ENCODE measurements around the gene RILPL1.

DNA sequence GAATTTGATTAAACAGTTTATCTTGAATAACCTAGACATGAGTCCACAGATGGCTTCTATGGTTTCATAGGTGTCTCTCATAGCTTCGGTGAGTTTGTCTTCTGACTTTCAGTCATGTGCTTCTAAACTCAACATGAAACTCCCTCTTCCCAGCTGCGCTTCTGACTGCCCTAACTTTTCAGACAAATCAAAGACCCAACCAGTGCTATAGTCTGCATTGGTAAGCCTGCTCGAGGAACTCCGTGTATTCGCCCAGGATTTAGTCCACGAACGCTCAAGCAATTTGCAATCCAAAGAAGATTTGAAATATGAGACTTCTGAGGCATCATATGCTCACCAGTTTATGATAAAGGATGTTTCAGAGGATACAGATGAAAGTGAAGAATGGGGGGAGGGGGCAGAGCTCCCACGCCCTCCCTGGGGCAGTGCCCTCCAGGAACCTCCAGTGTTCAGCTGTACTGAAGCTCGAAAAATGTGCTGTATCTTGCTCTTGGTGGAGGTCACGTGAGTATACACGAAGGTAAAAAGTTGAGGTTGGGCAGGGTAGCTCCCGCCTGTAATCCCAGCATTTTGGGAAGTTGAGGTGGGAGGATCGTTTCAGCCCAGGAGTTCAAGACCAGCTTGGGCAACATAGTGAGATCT, 91.9 kb downstream of the RILPL1 start:
- TF ChIP-seq, protein P1, sequence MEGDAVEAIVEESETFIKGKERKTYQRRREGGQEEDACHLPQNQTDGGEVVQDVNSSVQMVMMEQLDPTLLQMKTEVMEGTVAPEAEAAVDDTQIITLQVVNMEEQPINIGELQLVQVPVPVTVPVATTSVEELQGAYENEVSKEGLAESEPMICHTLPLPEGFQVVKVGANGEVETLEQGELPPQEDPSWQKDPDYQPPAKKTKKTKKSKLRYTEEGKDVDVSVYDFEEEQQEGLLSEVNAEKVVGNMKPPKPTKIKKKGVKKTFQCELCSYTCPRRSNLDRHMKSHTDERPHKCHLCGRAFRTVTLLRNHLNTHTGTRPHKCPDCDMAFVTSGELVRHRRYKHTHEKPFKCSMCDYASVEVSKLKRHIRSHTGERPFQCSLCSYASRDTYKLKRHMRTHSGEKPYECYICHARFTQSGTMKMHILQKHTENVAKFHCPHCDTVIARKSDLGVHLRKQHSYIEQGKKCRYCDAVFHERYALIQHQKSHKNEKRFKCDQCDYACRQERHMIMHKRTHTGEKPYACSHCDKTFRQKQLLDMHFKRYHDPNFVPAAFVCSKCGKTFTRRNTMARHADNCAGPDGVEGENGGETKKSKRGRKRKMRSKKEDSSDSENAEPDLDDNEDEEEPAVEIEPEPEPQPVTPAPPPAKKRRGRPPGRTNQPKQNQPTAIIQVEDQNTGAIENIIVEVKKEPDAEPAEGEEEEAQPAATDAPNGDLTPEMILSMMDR (IDR thresholded peaks at IDR 0.05; ENCODE audit: low read depth, low read length) = no peak
- TF ChIP-seq POLR2A (IDR thresholded peaks at IDR 0.05; ENCODE audit: extremely low read depth, insufficient read length) = no peak
